ENCODE results near the gene AMPD2. TPM values are rescaled to one million over a fixed set of nuclear protein-coding genes. Genes with fewer than 3 reads are reported as not detected.
A peak's percentile ranks its signal among the peaks of the same experiment; 100 is the strongest.

AMPD2 gene
- total and polyA plus RNA-seq, 9 of the 15 experiments (the other 6 are each of a cell fraction or from before 2014, with no cell fraction given) = 2.0 to 77.7 (median 28.2) TPM

GRCh38 chr1:109655615-109656519, 36.2 kb downstream of the AMPD2 start, which contains the start of gene GSTM4 (continued):
- TF ChIP-seq LARP7 (IDR thresholded peaks at IDR 0.05) (no peak), OTX1 (CRISPR knock-in tag; IDR thresholded peaks at IDR 0.05) (no peak), HMGN3 (IDR thresholded peaks at IDR 0.05; ENCODE audit: borderline replicate concordance, extremely low read depth, insufficient read length, low read depth, low read length) (peak; percentile 23), VEZF1 (CRISPR knock-in tag; IDR thresholded peaks at IDR 0.05) (peak; percentile 85), SAP30 (IDR thresholded peaks at IDR 0.05; ENCODE audit: borderline replicate concordance, insufficient read depth, low read depth, low read length, poor library complexity, severe bottlenecking) (peak; percentile 36)

- in situ Hi-C loops (cut with MboI) (no loop called here), intact Hi-C loops (cut with micrococcal nuclease) (no loop called here)
- no peaks in the 10 kb centered on the region for H3K27me3 ChIP-seq (ENCODE audit: control insufficient read depth in 2 of 2, insufficient read depth in 2 of 2, low read length in 2 of 2)
- H3K9me1 ChIP-seq (ENCODE audit: control insufficient read depth, insufficient read depth, low read length) = no peaks in the 10 kb centered on the region
- no peak for ATAC-seq
- no peak overlapping the region for H3K27ac ChIP-seq (ENCODE audit: extremely low read depth, low read depth, low read length)
- H3K4me1 ChIP-seq (replicated peaks in 1 of 2; ENCODE audit: control insufficient read depth in 2 of 2, insufficient read depth in 2 of 2, low read length in 2 of 2) = peaks cover 0 to 24% of the 10 kb centered on the region in 2 experiments; a peak in 3 of 5 replicates
- FAIRE-seq = no peak
- no peak overlapping the region for H3K9ac ChIP-seq (ENCODE audit: insufficient read depth in 1 of 2, low read depth in 2 of 2, low read length in 2 of 2)
- H3K36me3 ChIP-seq (ENCODE audit: control insufficient read depth, insufficient read depth, low read length) = peaks cover 14% of the 10 kb centered on the region; the same call in 2 of the 3 replicates
- no peaks in the 10 kb centered on the region for H3K9me3 ChIP-seq (replicated peaks; ENCODE audit: control insufficient read depth, insufficient read depth, low read depth, low read length)
- ChIA-PET POLR2A (interaction anchor here (1.2 kb wide), 1 partner anchor 377 kb away, joined by 3 read pairs; the partner anchor contains the start of gene STRIP1), CTCF (ENCODE audit: low intra/inter-chr PET ratio) (no interaction called here)
- 0 out of 3 replicates have a peak, but pooled peaks cover 2% of the 10 kb centered on the region for H3K79me2 ChIP-seq (ENCODE audit: control insufficient read depth, insufficient read depth, low read length)
- 100% methylated on average over 4 of the region's 4 CpGs for WGBS (ENCODE audit: insufficient coverage, low coverage, missing lambda C conversion rate)
- no TSS peak for BruUV-seq (replicated peaks)
- H2AFZ ChIP-seq (ENCODE audit: low read depth, low read length) = no peak overlapping the region
- no peak for DNase-seq (ENCODE audit: extremely low read depth in 1 of 4, low spot score in 3 of 4)
- H4K20me1 ChIP-seq (replicated peaks; ENCODE audit: control insufficient read depth, insufficient read depth, low read length) = no peaks in the 10 kb centered on the region
- H3K4me3 ChIP-seq = no peak overlapping the region
- H3K4me2 ChIP-seq (ENCODE audit: insufficient read depth, low read length) = no peak overlapping the region
- no peak for TF ChIP-seq HMG20B (CRISPR knock-in tag; IDR thresholded peaks at IDR 0.05)
- no peak for TF ChIP-seq SNIP1 (IDR thresholded peaks at IDR 0.05; ENCODE audit: low read depth)
- TF ChIP-seq RBM22 (IDR thresholded peaks at IDR 0.05; ENCODE audit: low read depth, low read length, poor library complexity, severe bottlenecking) = no peak
- TF ChIP-seq SNRNP70 (optimal IDR thresholded peaks at IDR 0.05; ENCODE audit: low read depth, low read length) = no peak
- no peak for TF ChIP-seq ZBED1 (IDR thresholded peaks at IDR 0.05)
- TF ChIP-seq SNAPC5 (CRISPR knock-in tag; IDR thresholded peaks at IDR 0.05) = no peak
- TF ChIP-seq BACH1 (tag; IDR thresholded peaks at IDR 0.05) = no peak
- TF ChIP-seq EP300 (IDR thresholded peaks at IDR 0.05; ENCODE audit: low read length) = no peak
- TF ChIP-seq POLR2G (IDR thresholded peaks at IDR 0.05; ENCODE audit: low read depth, low read length) = no peak
- no peak for TF ChIP-seq ARID3A (IDR thresholded peaks at IDR 0.05; ENCODE audit: borderline replicate concordance, low read depth, low read length)
- no peak for TF ChIP-seq SIN3B (IDR thresholded peaks at IDR 0.05; ENCODE audit: low read depth)
Measured at GRCh38 chr1:109657395-109657794, 37.8 kb downstream of the AMPD2 start.
